OCI-LY7 (cell line): ENCODE measurements around the gene IGFBP1.

Experiments
- EZH2phosphoT487 ChIP-seq: fragments of 200-600 bp; sonication (generic); IDR thresholded peaks from 2 replicates; pipeline ENCODE4 v1.6.1; 2018; ENCODE audit warnings: low read depth, borderline replicate concordance, mild to moderate bottlenecking, mixed run types, antibody characterized with exemption, low read length, moderate library complexity, mixed read lengths
- TF ChIP-seq, protein P1 (sequence below): fragments of 200-600 bp; sonication (generic); conservative IDR thresholded peaks from 2 replicates; pipeline ENCODE4 v1.5.1; 2014; ENCODE audit warnings: mild to moderate bottlenecking, antibody characterized with exemption, low read length, moderate library complexity, mixed read lengths

- TF ChIP-seq, protein P1, sequence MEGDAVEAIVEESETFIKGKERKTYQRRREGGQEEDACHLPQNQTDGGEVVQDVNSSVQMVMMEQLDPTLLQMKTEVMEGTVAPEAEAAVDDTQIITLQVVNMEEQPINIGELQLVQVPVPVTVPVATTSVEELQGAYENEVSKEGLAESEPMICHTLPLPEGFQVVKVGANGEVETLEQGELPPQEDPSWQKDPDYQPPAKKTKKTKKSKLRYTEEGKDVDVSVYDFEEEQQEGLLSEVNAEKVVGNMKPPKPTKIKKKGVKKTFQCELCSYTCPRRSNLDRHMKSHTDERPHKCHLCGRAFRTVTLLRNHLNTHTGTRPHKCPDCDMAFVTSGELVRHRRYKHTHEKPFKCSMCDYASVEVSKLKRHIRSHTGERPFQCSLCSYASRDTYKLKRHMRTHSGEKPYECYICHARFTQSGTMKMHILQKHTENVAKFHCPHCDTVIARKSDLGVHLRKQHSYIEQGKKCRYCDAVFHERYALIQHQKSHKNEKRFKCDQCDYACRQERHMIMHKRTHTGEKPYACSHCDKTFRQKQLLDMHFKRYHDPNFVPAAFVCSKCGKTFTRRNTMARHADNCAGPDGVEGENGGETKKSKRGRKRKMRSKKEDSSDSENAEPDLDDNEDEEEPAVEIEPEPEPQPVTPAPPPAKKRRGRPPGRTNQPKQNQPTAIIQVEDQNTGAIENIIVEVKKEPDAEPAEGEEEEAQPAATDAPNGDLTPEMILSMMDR, result no peak
- no peak for TF ChIP-seq EZH2phosphoT487
Observed at GRCh38 chr7:45940939-45941338, 52.7 kb downstream of the IGFBP1 start.
